HFF-Myc (cell line): ENCODE data around the gene STXBP6.

ENCODE experiments used
- DNase-seq: peaks from one replicate; pipeline ENCODE4 v3.0.0-alpha.2; 2011; ENCODE audit warnings: low read depth; ENCODE audit errors: extremely low read depth
- H3K4me3 ChIP-seq: replicated peaks from 2 replicates; pipeline ENCODE4 v1.5.1; 2011; ENCODE audit warnings: low read depth, mild to moderate bottlenecking, control low read depth, low read length
- TF ChIP-seq, protein P1 (sequence below): IDR thresholded peaks from 2 replicates; pipeline ENCODE4 v1.5.1; 2012; ENCODE audit warnings: mild to moderate bottlenecking, low read depth, low read length, control low read depth; ENCODE audit errors: missing control alignments

The STXBP6 gene

DNA sequence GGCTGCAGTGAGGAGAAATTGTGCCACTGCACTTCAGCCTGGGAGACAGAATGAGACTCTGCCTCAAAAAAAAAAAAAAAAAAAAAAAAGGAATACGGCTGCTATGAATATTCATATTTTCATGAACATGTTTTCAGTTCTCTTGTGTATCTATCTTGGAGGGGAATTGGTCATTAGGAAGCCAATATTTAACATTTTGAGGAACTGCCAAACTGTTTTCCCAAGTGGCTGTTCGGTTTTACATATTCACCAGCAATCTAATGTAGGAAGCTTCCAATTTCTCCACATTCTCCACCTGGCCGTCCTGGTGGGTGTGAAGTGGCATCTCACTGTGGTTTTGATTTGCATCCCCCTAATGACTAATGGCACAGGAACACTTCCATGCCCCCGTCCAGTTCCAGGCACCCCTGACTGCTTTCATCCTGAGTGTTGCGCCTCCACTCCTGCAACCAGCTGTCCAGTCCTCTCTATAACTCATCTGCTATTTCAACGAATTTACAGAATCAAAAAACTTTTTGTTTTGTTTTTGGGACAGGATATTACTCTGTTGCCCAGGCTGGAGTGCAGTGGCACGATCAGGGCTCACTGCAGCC, 5.7 kb downstream of the STXBP6 start:
- no peak overlapping the region for H3K4me3 ChIP-seq
- DNase-seq = no peak
- TF ChIP-seq, protein P1, sequence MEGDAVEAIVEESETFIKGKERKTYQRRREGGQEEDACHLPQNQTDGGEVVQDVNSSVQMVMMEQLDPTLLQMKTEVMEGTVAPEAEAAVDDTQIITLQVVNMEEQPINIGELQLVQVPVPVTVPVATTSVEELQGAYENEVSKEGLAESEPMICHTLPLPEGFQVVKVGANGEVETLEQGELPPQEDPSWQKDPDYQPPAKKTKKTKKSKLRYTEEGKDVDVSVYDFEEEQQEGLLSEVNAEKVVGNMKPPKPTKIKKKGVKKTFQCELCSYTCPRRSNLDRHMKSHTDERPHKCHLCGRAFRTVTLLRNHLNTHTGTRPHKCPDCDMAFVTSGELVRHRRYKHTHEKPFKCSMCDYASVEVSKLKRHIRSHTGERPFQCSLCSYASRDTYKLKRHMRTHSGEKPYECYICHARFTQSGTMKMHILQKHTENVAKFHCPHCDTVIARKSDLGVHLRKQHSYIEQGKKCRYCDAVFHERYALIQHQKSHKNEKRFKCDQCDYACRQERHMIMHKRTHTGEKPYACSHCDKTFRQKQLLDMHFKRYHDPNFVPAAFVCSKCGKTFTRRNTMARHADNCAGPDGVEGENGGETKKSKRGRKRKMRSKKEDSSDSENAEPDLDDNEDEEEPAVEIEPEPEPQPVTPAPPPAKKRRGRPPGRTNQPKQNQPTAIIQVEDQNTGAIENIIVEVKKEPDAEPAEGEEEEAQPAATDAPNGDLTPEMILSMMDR = no peak

DNA sequence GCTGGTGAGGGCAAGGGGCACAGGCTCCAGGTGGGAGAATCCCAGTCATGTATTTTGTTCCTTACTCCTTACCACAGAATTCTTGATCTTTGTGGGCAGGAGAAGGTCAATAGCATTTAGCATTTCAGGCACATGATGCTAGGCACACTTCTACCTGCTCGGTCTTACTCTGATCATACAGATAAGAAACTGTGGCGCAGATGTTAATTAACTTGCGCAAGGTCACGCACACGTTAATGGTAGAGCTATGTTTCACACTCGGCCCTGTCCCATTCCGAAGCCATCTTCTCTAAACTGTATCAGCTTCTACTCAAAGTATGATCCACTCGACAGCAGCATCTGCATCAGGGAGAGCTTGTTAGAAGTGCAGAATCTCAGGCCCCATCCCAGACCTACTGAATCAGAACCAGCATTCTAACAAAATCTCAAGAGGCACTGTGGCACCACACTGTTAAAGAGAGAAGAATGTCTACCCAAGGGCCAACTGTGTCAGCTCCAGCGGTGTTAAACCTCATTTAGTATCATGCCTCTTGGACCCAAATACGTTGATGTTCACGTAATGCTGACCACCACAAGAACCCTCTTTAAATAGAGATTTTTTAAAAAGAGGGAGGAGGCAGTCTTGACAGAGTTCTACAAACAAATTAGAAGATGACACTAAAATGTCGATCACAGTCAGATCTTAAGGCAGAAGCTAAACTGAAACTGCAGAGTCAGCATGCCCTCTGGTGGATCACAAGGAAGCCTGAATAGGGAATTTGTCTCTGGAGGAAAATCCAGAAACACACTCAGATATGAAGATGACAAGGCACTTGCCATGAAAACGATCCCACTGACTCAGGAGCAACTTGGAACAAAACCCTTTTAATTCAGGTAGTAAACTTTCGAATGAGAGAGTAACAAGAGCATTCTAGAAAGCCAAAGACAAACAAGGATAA, 7.3 kb downstream of the STXBP6 start:
- no peak overlapping the region for H3K4me3 ChIP-seq
- TF ChIP-seq, protein P1 = peak; percentile 54
- no peak for DNase-seq

- TF ChIP-seq, protein P1 = no peak
- H3K4me3 ChIP-seq = no peak overlapping the region
- DNase-seq = no peak
These were observed 8.0 kb downstream of the STXBP6 start for GRCh38 chr14:25041898-25042297.

GRCh38 chr14:25041484-25041883, 8.5 kb downstream of the STXBP6 start:
- TF ChIP-seq, protein P1 = no peak
- no peak for DNase-seq
- no peak overlapping the region for H3K4me3 ChIP-seq

DNA sequence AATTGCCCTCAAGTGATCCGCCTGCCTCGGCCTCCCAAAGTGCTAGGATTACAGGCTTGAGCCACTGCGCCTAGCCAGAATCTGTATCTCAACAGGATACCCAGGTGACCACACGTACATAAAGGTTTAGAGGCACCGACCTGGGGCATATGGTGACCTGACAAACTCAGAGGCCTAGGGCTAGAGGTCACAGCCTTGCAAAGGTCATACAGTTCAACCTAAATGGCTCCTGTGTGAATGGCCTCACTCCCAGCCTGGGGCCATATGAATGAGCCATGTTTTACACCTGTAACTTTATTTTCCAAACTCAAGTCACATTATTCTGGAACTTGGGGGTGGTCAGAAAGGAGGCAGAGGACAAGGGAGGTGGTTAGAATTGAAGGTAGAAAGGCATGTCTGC, 10.0 kb downstream of the STXBP6 start:
- TF ChIP-seq, protein P1 = no peak
- DNase-seq = no peak
- H3K4me3 ChIP-seq = no peak overlapping the region

DNA sequence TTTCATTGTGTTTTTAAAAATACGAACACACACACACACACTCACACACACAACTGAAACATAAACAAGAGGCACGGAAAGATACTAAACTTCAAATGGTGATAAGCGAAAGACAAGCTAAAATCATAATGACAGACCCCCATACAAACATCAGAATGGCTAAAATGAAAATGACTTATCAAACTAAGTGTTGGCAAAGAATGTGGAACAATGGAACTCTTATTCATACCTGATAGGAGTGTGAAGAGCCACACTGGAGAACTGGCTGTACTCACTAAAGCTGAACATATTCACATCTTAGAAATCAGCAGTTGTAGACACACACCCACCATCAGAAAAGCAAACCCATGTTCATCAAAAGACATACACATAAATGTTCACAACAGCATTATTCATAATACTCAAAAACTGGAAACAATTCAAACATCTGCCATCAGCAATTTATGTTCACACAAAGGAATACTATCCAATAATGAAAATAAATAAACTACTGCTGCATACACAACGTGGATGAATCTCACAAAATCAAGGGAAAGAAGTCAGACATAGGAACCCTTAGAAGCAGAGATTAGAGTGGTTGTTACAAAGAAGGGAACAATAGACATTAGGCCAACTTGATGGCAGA, 11.8 kb downstream of the STXBP6 start:
- H3K4me3 ChIP-seq = no peak overlapping the region
- TF ChIP-seq, protein P1 = no peak
- no peak for DNase-seq
